Astrocyte (in vitro differentiated cells and primary cell): ENCODE measurements around the gene METRNL.

Source experiments
- CTCF ChIP-seq: IDR thresholded peaks from 2 replicates; pipeline ENCODE4 v1.5.1; 2011; ENCODE audit warnings: low read depth, mild to moderate bottlenecking, inconsistent platforms, low read length, moderate library complexity; ENCODE audit not compliant: insufficient read depth
- EZH2 ChIP-seq: IDR thresholded peaks from 2 replicates; pipeline ENCODE4 v1.6.1; 2012; ENCODE audit warnings: mild to moderate bottlenecking, low read length, inconsistent platforms; ENCODE audit not compliant: insufficient read depth

GRCh38 chr17:83069931-83070742 lies 9.3 kb upstream of the METRNL start:
- no peak for TF ChIP-seq CTCF
- no peak for TF ChIP-seq EZH2
